Measurements from ENCODE around the gene C1QTNF1.
"Not testable (repeated sequence)": the region's sequence is repeated elsewhere in the genome, so short reads cannot be mapped to it uniquely, and the experiment has no call there.

C1QTNF1 gene

DNA sequence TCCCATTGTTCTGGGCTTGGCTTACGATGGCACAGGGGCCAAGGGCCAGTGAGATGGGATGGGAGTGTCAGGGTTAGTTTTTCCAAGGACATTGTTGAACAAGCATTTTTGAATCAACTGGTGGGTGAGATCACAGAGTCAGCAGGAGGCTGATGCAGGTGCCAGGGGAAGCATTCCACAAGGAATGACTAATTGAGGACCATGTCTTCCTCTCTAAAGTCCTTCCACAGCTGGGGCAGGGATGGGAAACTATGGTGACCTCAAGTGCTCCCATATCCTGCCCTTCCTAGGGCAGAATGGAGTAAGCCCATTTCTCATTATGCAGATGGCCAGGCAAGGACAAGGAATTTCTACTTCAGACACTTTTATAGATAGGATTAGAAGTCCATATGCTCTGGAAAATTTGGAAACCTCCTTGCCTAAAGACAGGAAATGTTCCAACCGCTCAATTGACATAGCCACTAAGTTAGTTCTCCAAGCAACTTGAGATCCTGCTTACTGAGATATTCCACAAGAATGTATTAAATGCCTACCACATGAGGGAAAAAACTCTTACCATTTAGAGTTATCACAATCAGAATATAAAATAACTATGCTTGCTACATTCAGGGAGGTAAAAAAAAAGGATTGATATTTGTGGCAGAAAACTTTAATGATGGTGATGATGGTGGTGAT is 29.4 kb downstream of the C1QTNF1 start:
- DNase-seq (ENCODE audit: low read depth in 2 of 2) = no peak

DNA sequence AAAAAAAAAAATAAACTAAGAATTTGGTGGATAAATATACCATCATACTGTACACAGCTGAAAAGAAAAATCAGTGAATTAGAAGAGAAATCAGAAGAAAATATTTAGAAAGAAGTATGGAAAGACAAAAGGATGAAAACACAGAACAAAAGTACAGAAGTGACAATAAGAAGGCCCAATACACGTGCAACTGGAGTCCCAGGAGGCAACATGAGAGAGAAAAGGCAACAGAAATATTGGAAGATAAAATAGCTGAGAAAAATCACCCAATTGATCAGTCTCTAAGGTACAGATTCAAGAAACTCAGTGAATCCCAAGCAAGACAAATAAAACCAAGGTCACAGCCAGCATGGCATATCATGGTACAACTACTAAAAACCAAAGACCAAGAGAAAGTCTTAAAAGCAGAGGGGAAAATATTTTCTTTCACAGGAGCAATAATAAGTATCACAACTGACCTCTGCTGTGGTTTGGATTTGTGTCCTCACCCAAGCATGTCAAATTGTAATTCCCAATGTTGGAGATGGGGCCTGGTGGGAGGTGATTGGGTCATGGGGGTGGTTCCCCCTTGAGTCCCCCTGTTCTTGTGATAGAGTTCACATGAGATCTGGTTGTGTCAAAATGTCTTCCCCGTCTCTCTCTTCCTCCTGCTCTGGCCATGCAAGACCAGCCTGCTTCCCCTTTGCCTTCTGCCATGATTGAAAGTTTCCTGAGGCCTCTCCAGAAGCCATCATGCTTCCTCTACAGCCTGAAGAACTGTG is 30.4 kb downstream of the C1QTNF1 start:
- no peak for DNase-seq (ENCODE audit: low read depth in 2 of 2)

DNA sequence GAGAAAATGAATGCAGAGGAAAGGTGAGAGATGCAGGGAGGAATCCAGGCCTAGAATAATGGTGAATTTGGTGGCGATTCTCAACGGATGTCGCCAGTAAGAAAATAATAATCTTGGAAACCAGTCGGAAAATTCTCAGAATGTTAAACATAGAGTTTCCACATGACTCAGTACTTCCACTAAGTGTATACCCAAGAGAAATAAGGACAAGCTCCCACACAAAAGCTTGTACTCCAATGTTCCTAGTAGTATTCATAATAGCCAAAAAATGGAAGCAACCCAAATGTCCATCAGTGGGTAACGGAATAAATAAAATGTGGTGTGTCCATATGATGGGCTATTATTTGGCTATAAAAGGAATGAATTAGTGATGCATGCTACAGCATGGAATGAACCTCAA is 31.2 kb downstream of the C1QTNF1 start:
- DNase-seq (ENCODE audit: low read depth in 2 of 2) = no peak

DNA sequence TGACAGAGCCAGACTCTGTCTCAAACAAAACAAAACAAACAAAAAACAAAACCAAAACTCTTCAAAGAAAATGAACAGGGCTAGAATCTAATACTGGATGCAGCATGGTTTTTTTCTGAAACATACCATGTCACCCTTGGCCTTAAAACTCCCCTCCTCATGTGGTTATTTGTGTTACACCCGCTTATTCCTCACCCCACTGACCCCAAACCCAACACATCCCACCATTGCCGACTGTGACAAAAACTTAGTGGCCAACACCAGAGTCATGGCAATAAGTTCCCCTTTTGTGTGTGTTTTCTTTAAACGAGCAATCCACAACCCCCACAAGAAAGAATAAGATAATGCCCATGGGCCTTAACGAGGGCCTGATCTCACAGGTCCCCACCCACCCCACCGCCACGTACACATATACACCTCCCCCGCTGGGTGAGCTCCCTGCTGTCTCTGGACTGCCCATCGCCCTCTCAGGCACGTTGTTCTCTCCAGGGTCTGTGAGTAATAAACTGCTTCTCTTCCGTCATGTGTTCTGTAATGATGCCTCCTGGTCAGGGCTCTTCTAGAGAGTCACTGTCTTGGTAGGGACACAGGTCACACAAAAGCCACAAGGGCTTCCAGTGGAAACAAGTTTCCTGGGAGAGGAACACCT is 33.9 kb downstream of the C1QTNF1 start:
- DNase-seq (ENCODE audit: low read depth in 2 of 2) = no peak

DNA sequence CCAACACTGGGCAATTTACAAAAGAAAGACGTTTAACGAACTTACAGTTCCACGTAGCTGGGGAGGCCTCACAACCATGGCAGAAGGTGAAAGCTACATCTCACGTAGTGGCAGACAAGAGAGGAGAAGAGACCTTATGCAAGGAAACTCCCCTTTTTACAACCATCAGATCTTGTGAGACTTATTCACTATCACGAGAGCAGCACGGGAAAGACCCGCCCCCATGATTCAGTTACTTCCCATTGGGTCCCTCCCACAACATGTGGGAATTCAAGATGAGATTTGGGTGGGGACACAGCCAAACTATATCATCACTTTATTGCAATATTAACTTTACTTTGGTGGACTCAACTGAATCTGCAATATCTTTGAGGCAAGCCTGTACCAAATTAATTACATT is 38.7 kb downstream of the C1QTNF1 start:
- DNase-seq (ENCODE audit: low read depth in 2 of 2) = no peak

DNA sequence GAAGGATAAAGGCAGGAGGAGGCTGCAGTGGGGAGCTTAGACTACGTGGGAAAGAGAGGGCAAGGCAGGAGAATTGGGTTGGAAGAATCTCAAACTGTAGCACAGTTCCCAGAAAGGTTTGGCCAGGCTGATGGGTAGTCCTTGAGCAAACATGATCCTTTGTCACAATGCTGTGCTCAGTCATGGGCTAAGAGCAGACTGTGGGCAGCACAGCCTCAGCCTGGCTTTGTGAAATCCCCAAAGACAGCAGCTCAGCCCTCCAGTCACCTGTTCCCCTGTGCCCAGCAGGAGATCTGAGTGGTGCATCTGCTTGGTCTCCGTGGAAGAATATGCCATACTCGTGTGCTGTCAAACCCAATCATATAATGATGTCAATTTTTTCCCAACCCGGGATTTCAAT is 40.1 kb downstream of the C1QTNF1 start:
- no peak for DNase-seq (ENCODE audit: low read depth in 2 of 2)

DNA sequence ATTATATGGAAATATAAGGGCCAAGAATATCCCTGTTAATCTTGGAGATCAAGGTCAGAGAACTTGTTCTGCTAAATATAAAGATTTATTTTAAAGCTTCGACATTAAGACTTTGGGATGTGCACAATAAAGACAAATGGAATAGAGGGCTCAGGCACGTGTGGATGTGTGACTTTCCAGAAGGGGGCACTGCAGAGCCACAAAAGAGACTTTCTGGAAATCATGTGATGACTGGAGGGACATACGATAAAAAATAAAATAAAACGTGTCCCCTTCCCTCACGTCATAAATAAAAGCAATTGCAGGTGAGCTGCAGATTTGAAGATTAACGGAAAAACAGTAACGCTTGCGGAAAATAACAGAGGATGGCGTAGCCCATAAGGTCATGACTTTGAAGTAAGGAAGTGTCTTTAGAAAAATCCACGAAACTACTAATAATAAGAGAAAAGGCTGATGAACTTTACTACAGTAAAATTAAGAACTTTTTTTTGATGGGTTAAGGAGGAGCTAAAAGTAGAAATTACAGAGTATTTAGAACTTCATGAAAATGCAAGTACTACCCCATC is 41.2 kb downstream of the C1QTNF1 start:
- DNase-seq (ENCODE audit: low read depth in 2 of 2) = peak in 1 of 2 donors; percentile 25

DNA sequence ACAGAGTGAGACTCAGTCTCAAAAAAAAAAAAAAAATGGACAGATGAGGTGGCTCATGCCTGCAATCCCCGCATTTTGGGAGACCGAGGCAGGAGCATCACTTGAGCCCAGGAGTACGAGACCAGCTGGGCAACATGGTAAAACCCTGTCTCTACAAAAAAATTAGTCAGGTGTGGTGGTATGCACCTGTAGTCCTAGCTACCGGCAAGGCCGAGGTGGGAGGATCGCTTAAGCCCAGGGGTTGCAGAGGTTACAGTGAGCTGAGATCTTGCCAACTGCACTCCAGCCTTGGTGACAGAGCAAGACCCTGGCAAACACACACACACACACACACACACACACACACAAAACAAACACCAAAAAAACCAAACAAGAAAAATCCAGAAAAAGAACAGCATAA is 43.0 kb downstream of the C1QTNF1 start:
- no peak for DNase-seq (ENCODE audit: low read depth in 2 of 2)

DNA sequence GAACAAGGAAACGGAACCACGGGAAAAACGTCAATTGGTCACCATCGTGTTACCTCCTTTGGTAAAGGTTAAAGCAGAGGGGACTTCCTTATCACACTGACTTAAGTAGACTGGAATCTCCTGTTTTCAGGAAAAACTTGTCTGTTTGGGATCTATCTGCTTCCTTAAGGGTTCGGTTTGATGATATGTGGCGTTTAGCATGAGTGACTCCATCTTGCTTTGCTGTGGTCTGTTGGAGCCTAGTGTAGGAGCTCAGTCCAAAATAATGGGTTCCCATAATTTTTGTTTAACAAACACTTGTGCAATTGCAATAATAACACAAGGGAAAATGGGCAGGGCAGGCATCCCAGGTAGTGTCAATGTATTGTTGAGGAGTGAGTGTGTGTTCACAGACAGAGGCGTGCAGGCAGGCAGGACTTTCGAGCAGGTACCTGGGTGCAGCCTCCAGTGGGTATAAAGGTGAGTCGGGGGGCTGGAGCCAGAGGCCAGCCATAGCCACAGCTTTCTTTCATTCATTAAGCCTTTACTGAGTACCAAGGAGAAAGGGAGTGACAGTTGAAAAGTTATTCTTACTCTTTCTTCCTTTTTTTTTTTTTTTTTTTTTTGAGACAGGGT is 46.4 kb downstream of the C1QTNF1 start:
- no peak for DNase-seq (ENCODE audit: low read depth in 2 of 2)

DNA sequence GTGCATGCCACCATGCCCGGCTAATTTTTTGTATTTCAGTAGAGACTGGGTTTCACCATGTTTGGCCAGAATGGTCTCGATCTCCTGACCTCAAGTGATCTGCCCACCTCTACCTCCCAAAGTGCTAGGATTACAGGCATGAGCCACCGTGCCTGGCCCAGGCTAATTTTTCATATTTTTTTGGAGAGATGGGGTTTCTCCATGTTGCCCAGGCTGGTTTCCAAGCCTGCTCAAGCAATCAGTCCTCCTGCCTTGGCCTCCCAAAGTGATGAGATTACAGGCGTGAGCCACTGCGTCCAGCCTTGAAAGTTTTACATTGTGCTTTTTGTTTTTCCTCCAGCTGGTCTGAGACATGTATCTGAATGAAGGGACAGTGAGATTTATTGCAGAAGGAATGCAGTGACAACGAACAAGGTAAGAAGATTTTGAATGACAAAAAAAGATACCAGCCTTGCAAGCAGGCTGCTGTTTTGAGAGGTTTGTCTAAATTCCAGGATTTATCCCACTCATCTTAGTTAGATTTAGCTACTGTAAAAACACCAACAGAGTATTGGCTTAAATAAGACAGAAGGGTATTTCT is 47.3 kb downstream of the C1QTNF1 start:
- no peak for DNase-seq (ENCODE audit: low read depth in 2 of 2)

DNA sequence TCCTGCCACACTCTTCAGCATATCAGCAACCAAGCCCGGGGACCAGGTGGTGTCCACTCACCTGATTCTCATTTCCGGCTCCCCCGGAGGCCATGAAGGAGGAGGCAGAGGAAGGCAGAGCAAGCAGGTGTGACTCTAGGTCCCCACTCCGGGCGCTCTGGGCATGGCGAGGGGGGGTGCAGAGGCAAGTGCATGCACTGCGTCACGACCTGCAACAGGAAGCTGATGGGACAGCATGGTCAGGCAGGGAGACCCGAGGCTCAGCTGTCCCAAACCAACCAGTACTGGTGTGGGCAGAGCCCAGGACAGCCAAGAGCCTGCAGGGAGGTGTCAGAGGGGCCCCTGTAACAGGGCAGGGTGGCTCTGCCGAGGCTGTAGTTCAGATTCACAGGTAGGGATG is 48.6 kb downstream of the C1QTNF1 start:
- no peak for DNase-seq (ENCODE audit: low read depth in 2 of 2)

DNA sequence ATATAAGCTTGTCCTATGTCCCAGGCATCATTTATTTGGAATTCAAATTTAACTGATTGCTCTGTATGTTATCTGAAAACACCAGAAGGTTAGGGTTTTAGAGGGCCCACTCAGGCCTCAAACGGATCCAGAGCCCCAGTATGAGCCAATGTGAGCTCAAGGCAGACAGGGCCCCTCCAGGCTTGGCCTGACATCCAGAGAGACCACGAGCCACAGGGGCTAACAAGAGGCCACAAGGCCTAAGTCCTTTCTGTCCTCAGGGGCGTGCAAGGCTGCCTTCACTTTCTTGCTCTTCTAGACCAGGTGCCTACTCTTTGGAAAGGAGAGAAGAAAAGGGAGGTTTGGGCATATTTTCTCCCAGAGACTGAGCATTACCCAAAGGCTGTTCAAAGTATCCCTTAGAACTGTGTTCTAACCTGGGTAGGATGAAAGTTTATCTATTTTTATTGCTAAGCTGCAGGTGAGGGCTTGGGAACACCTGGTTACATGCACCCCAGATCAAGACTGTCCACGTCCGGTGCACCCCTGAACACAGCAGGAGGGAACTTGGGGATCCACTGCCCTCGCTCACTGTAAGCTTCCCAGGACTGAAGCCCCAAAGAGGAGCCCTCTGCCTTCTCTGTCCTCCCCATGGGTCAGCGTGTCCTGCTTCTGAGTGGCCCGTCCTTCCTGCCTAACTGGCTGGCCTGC is 49.2 kb downstream of the C1QTNF1 start:
- DNase-seq (ENCODE audit: low read depth in 2 of 2) = no peak

DNA sequence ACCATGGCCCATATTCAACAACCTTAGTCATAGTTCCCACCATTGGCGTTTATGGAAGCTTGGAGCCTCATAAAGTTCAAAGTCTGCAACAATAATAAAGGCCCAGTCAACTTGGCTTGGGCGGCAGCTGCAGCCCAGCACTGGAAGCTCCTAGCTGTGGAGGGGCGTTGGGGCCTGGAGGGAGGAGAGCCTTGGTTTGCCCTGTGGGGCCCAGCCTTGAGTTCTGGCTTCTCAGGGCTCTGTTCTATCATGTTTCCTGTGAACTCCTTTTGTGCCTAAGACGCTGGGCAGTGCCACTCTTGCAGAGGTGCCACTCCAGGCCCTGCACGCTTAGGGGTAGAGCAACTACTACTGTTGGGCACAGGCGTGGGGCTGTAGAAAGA is 49.7 kb downstream of the C1QTNF1 start:
- DNase-seq (ENCODE audit: low read depth in 2 of 2) = no peak

DNA sequence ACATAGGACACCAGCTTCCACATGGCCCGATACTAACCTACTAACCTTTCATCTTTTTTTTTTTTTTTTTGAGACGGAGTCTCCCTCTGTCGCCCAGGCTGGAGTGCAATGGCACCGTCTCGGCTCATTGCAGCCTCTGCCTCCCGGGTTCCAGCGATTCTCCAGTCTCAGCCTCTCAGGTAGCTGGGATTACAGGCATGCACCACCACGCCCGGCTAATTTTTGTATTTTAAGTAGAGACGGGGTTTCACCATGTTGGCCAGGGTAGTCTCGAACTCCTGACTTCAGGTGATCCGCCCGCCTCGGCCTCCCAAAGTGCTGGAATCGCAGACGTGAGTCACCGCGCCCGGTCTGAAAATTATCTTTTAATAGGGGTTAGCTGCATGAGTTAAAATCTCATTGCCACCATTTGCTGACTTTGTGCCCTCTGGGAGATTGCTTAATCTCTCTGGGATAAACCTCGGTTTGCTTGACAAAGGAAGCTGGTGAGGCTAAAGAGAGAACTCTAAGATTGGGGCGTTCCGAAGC is 50.2 kb downstream of the C1QTNF1 start:
- not testable (repeated sequence) for DNase-seq (ENCODE audit: low read depth in 2 of 2)

DNA sequence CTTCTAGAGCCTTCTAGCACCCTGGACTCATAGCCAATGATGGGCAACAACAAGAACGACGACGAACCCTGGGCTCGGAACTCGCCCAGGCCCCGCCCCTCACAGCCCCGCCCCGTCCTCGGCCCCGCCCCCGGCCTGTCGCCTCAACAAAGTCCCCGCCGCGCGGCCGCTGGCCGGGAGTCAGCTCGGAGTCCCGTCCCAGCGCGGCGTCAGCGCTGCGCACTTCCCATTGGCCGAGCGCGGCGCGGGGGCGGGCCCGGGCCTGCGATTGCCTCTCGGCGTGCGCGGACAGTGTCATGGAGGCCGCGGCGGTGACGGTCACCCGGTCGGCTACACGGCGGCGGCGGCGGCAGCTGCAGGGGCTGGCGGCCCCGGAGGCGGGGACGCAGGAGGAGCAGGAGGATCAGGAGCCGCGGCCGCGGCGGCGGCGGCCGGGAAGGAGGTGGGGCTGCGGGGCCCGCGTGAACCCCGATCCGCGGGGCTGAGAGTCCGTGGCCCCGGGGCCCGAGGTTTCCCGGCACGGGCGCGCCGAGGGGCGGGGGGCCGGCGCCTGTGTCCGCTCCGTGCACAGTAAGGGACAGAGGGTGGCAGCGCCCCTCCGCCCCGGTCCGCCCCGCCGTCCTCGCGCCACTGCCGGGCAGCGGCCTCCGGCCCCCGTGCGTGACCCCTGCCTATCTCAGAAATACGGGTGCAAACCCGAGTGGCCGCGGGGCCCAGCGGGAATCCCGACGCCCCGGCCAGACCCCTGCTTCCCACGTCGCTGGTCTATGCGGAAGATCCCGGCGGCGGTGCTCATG is 50.9 kb downstream of the C1QTNF1 start, which contains the start of gene ENGASE:
Gene ENGASE (plus strand): TSS at position 176 of the 797 bp plus-strand sequence. CDS start 121 bp downstream, at position 297.
- DNase-seq (ENCODE audit: low read depth in 2 of 2) = peak; percentile 74 to 83

DNA sequence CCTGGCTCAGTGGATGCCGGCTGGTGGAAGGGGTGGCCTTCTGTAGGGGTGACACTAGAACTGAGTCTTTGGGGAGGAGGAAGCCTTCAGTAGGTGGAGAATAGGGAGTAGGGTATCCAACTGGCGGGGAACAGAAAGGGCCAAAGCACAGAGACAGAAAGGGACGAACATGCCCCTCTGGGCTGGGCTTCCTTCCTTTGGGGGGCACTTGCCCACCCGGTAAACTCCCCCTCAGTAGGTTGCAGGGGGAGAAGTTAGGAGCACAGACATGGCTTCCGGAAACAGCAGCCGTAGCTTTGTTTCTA is 51.4 kb downstream of the C1QTNF1 start:
- no peak for DNase-seq (ENCODE audit: low read depth in 2 of 2)

DNA sequence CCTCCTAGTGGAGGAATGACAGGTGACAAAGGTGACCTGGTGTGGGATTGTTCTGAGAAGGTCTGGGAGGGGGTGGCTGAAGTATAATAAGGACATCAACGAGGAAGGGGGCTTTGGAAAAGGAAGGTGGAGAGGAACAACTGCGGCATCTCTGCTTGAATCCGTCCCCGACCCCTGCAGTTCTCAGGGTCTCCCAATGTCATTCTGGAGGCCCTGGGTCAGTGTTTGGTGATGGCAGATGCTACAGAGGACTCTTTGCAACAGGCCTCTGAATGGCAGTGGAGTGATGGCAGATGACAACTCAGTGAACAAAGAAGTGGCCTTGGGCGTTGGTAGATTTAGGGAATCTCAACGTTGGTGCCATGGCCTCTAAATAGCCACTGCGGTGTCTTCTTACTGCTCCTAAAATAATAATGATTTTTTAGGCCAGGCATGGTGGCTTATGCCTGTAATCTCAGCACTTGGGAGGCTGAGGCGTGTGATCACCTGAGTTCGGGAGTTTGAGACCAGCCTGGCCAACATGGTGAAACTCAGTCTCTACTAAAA is 52.0 kb downstream of the C1QTNF1 start:
- no peak for DNase-seq (ENCODE audit: low read depth in 2 of 2)

DNA sequence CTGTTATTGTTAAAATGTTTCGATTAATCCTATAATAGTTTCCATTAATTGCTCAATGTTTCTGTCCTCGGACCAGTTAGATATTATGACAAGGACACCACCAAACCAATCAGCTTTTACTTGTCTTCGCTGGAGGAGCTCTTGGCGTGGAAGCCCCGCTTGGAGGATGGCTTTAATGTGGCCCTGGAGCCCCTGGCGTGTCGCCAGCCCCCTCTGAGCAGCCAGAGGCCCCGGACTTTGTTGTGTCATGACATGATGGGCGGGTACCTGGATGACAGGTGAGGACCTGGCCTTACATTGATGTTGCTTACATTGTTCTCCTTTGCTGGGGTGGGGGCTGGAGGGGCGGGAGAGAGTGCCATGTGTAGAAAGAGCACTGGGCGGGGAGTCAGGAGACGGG is 53.6 kb downstream of the C1QTNF1 start:
- DNase-seq (ENCODE audit: low read depth in 2 of 2) = no peak

DNA sequence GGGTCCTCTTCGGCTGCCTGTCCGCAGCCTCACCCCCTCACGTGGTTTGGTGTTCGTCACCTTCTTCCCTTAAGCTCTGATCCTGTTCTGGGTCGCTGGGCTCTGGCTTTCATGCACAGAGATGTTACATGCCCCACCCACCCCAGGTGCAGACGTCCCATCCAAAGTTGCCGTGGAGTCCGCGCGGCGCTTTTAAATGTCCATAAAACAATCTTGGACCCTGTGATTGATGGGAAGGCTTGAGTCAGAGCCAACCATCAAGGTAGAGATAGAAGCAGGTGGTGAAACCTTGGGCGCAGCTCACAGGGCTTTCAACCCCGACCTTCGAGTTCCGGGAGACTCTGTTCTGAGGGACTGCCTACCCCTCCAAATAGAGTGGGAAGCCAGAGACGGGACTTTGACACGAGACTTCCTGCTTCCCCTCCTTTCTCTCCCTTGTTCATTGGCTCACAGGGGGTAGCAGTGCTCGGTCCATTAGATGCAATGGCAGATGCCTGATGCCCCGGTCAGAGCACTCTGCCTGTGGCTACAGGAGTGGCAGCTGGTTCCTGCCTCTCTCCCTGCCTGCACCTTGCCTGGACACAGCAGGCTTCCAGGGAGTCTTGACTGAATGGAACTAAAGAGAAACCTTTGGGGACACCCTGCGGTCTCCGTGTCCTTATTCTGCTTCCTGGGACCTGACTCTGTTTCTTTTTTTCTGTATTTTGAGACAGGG is 54.7 kb downstream of the C1QTNF1 start:
- no peak for DNase-seq (ENCODE audit: low read depth in 2 of 2)
